Osteocyte (in vitro differentiated cells): Measurements from ENCODE around the gene SMYD5. TPM values are rescaled to one million over a fixed set of nuclear protein-coding genes. Genes with fewer than 3 reads are reported as not detected.

Source experiments
- DNase-seq: peaks from one replicate; pipeline ENCODE4 v3.0.0; 2021; ENCODE audit warnings: mixed read lengths; ENCODE audit not compliant: unreplicated experiment; ENCODE audit errors: extremely low spot score
- H3K27ac Mint-ChIP-seq: one replicate; pipeline ENCODE4 v1.8.0; 2021; ENCODE audit warnings: mild to moderate bottlenecking, mixed read lengths; ENCODE audit not compliant: unreplicated experiment
- H3K27me3 Mint-ChIP-seq: one replicate; pipeline ENCODE4 v1.8.0; 2021; ENCODE audit warnings: mixed read lengths; ENCODE audit not compliant: unreplicated experiment
- H3K36me3 Mint-ChIP-seq: one replicate; pipeline ENCODE4 v1.8.0; 2021; ENCODE audit warnings: mixed read lengths; ENCODE audit not compliant: unreplicated experiment
- H3K4me1 Mint-ChIP-seq: one replicate; pipeline ENCODE4 v1.8.0; 2021; ENCODE audit warnings: mixed read lengths; ENCODE audit not compliant: unreplicated experiment
- H3K4me3 Mint-ChIP-seq: one replicate; pipeline ENCODE4 v1.8.0; 2021; ENCODE audit warnings: mild to moderate bottlenecking, moderate library complexity, mixed read lengths; ENCODE audit not compliant: unreplicated experiment
- H3K9me3 Mint-ChIP-seq: one replicate; pipeline ENCODE4 v1.8.0; 2021; ENCODE audit warnings: mixed read lengths; ENCODE audit not compliant: unreplicated experiment
- CTCF ChIP-seq: fragments of 200-600 bp; sonication (generic); IDR thresholded peaks from 2 replicates; pipeline ENCODE4 v1.5.0; 2021; ENCODE audit warnings: antibody characterized with exemption, mild to moderate bottlenecking, moderate library complexity
- total RNA-seq: library from RNA; stranded (reverse); gene quantifications from 2 replicates; pipeline ENCODE4 v1.2.1, GENCODE V29; 2021

Gene SMYD5
- total RNA-seq, 1 donor from 2014 or later, result 17.1 TPM

DNA sequence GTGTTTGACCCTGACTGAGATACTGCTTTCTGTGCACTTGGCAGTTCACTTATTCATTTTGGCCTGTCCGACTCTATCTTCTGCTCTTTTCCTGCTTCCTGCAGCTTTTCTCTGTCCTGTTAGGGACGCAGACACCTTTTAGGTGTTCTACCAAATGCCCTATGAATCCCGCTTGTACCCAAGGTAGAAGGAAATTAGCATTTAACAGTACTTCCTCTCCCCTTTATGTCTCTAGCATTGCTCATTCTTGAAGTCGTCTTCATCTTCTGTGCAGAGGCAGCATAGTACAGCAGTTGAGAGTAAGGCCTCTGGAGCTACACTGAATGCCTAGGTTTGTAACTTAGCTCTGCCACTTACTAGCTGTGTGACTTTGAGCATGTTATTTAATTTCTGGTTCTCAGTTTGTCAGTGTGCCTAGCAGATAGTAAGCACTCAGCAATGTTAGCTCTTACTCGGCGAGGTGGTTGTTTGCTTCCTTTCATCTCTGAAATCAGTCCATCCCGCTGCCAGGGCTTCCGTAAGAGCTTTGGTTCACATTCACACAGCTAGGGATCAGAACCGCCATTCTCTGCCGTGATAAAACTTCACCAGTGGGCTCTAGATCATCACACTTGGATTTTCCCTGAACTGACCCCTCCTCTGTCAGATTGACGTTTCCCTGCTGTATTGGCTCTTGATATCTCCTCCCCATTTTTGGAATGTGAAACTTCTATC lies 21.4 kb downstream of the SMYD5 start:
- no peak for TF ChIP-seq CTCF
- H3K4me1 Mint-ChIP-seq, result peaks cover 27% of the 10 kb centered on the region
- peak overlapping the region; percentile 94 for H3K4me3 Mint-ChIP-seq
- no peaks in the 10 kb centered on the region for H3K27me3 Mint-ChIP-seq
- H3K9me3 Mint-ChIP-seq, result no peaks in the 10 kb centered on the region
- H3K36me3 Mint-ChIP-seq, result no peaks in the 10 kb centered on the region
- H3K27ac Mint-ChIP-seq, result peak overlapping the region; percentile 92
- no peak for DNase-seq

GRCh38 chr2:73237168-73237567 lies 23.1 kb downstream of the SMYD5 start:
- H3K4me3 Mint-ChIP-seq, result no peak overlapping the region
- H3K4me1 Mint-ChIP-seq, result peaks cover 27% of the 10 kb centered on the region
- no peak for DNase-seq
- no peaks in the 10 kb centered on the region for H3K27me3 Mint-ChIP-seq
- no peak overlapping the region for H3K27ac Mint-ChIP-seq
- TF ChIP-seq CTCF, result no peak
- no peaks in the 10 kb centered on the region for H3K9me3 Mint-ChIP-seq
- H3K36me3 Mint-ChIP-seq, result peaks cover 8% of the 10 kb centered on the region

GRCh38 chr2:73238149-73238548 lies 24.1 kb downstream of the SMYD5 start:
- Mint-ChIP-seq H3K4me3 (no peak overlapping the region), H3K9me3 (no peaks in the 10 kb centered on the region), H3K27ac (peak overlapping the region; percentile 52), H3K4me1 (peaks cover 27% of the 10 kb centered on the region), H3K27me3 (no peaks in the 10 kb centered on the region), H3K36me3 (peaks cover 8% of the 10 kb centered on the region)
- TF ChIP-seq CTCF, result no peak
- DNase-seq, result no peak

DNA sequence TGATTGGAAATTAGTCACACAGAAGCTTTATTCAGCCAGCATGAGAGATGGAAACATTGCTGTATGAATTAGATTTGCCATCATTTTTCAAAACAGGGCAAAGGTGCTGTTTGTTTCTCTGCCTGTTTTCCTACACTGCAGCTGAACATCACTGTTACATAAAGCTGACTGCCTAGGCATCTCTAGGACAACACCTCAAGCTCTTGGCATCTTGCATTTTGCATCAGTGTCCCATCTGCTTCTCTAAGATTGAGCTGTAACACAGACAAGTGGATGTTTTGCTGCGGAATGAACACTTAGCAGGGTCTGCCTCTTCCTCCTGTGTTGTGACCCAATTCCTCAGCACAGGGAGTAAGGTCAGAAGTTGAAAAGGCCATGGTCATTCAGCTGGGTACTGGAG lies 24.9 kb downstream of the SMYD5 start:
- Mint-ChIP-seq H3K4me3 (no peak overlapping the region), H3K9me3 (no peaks in the 10 kb centered on the region), H3K36me3 (peaks cover 12% of the 10 kb centered on the region), H3K27me3 (no peaks in the 10 kb centered on the region), H3K27ac (no peak overlapping the region), H3K4me1 (peaks cover 30% of the 10 kb centered on the region)
- no peak for DNase-seq
- no peak for TF ChIP-seq CTCF

GRCh38 chr2:73239776-73240175 lies 25.7 kb downstream of the SMYD5 start:
- Mint-ChIP-seq H3K27me3 (no peaks in the 10 kb centered on the region), H3K4me1 (peaks cover 26% of the 10 kb centered on the region), H3K4me3 (no peak overlapping the region), H3K27ac (no peak overlapping the region), H3K9me3 (no peaks in the 10 kb centered on the region), H3K36me3 (peaks cover 18% of the 10 kb centered on the region)
- TF ChIP-seq CTCF, result no peak
- DNase-seq, result no peak
